ENCODE measurements around the gene FGGY. TPM values are rescaled to one million over a fixed set of nuclear protein-coding genes. Genes with fewer than 3 reads are reported as not detected.

The FGGY gene
- total RNA-seq, 2 donors from 2014 or later = 16.0 to 21.8 TPM

DNA sequence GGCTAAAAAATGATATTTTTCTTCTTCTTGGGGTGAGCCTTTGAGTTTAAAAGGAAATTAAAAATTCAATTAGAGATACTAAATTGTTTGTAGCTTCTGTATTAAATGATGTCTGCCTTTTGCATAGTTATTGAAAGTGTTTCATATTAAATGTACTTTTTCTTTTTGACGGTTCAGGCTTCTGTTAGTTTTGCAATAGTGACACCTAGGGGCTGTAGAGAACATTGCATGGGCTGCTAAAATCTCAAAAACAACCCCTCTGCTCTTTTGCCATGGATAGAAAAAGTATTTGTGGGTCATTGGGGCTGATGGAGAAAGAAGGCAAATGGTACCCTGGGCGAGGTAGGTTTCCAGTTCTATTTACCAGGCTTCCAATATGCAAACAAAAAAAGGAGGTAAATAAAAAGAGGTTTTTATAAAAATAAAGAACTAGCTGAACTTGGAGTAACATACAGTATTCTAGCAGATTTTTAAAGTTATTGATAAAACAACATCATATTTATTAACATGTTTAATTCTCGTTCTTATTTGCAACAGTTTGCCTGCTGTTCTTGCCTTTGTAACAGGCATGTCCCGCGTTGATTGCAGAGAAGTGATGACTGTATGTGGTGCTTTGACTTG lies 402.4 kb downstream of the FGGY start:
- peak; percentile 79 to 94 for TF ChIP-seq CTCF (IDR thresholded peaks at IDR 0.05)
- no peak overlapping the region for H3K4me3 ChIP-seq
- no peaks in the 10 kb centered on the region for H3K27me3 ChIP-seq
- H3K9me3 ChIP-seq = no peaks in the 10 kb centered on the region
- no peak overlapping the region for H3K27ac ChIP-seq
- no peaks in the 10 kb centered on the region for H3K36me3 ChIP-seq
- peaks cover 0 to 33% of the 10 kb centered on the region in 2 donors for H3K4me1 ChIP-seq
- DNase-seq (ENCODE audit: low spot score) = no peak

DNA sequence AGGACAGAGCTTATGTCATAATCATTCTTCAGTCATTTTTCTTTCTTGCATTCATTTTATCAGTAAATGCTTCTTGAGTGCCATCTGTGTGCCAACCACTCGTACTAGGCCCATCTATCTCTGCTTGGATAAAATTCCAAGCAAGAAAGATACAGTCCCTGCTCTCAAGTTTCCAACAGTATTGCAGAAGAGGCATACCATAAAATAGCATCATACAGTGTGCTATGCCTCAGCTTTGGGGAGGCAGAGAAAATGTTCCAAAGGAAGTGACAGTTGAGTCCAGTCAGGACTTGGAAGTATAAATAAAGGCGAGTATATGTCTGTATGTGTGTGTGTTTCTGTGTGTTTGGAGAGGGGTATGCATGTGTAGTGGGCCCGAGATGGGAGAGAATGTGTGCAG lies 404.5 kb downstream of the FGGY start:
- no peak for DNase-seq (ENCODE audit: low spot score)
- no peak overlapping the region for H3K4me3 ChIP-seq
- H3K27me3 ChIP-seq = no peaks in the 10 kb centered on the region
- H3K9me3 ChIP-seq = no peaks in the 10 kb centered on the region
- no peaks in the 10 kb centered on the region for H3K36me3 ChIP-seq
- H3K4me1 ChIP-seq = peaks cover 0 to 51% of the 10 kb centered on the region in 2 donors
- no peak for TF ChIP-seq CTCF (IDR thresholded peaks at IDR 0.05)
- H3K27ac ChIP-seq = no peak overlapping the region

GRCh38 chr1:59703226-59703917 lies 406.5 kb downstream of the FGGY start:
- Histone ChIP-seq H3K27ac (peak overlapping the region; percentile 44 to 50), H3K4me1 (peaks cover 0 to 67% of the 10 kb centered on the region in 2 donors), H3K36me3 (no peaks in the 10 kb centered on the region), H3K27me3 (no peaks in the 10 kb centered on the region), H3K4me3 (no peak overlapping the region), H3K9me3 (no peaks in the 10 kb centered on the region)
- TF ChIP-seq CTCF (IDR thresholded peaks at IDR 0.05) = no peak
- DNase-seq (ENCODE audit: low spot score) = no peak

- Histone ChIP-seq H3K27ac (peak overlapping the region; percentile 44 to 50), H3K4me1 (peaks cover 0 to 61% of the 10 kb centered on the region in 2 donors), H3K36me3 (no peaks in the 10 kb centered on the region), H3K4me3 (no peak overlapping the region), H3K9me3 (no peaks in the 10 kb centered on the region), H3K27me3 (no peaks in the 10 kb centered on the region)
- DNase-seq (ENCODE audit: low spot score) = no peak
- no peak for TF ChIP-seq CTCF (IDR thresholded peaks at IDR 0.05)
Observed at GRCh38 chr1:59703918-59704378, 407.1 kb downstream of the FGGY start.

GRCh38 chr1:59704716-59705115 lies 407.8 kb downstream of the FGGY start:
- no peak for TF ChIP-seq CTCF (IDR thresholded peaks at IDR 0.05)

More at GRCh38 chr1:59704716-59705115, 407.8 kb downstream of the FGGY start:
- H3K9me3 ChIP-seq = no peaks in the 10 kb centered on the region
- H3K4me3 ChIP-seq = no peak overlapping the region
- no peaks in the 10 kb centered on the region for H3K27me3 ChIP-seq
- peaks cover 0 to 58% of the 10 kb centered on the region in 2 donors for H3K4me1 ChIP-seq
- H3K27ac ChIP-seq = peak overlapping the region; percentile 46 to 75
- H3K36me3 ChIP-seq = no peaks in the 10 kb centered on the region
- no peak for DNase-seq (ENCODE audit: low spot score)
